ENCODE results near the gene ILK. TPM values are rescaled to one million over a fixed set of nuclear protein-coding genes. Genes with fewer than 3 reads are reported as not detected.

ILK gene
- total and polyA plus RNA-seq, 2 experiments from 2014 or later = 114 to 126 TPM

- H3K9me3 ChIP-seq (ENCODE audit: low read depth) = no peaks in the 10 kb centered on the region
- H3K4me2 ChIP-seq = no peak overlapping the region
- H3K27me3 ChIP-seq = no peaks in the 10 kb centered on the region
- H3K27ac ChIP-seq = peak overlapping the region; percentile 98
- no peaks in the 10 kb centered on the region for H3K36me3 ChIP-seq (replicated peaks; ENCODE audit: insufficient read depth, low read depth)
- H3K79me2 ChIP-seq = peaks cover 67% of the 10 kb centered on the region
- H3K4me3 ChIP-seq = no peak overlapping the region
- TF ChIP-seq EZH2phosphoT487 (IDR thresholded peaks at IDR 0.05; ENCODE audit: low read depth, severe bottlenecking, unreplicated experiment) (no peak), EZH2 (IDR thresholded peaks at IDR 0.05; ENCODE audit: borderline replicate concordance) (no peak)
- TF ChIP-seq, protein P1, sequence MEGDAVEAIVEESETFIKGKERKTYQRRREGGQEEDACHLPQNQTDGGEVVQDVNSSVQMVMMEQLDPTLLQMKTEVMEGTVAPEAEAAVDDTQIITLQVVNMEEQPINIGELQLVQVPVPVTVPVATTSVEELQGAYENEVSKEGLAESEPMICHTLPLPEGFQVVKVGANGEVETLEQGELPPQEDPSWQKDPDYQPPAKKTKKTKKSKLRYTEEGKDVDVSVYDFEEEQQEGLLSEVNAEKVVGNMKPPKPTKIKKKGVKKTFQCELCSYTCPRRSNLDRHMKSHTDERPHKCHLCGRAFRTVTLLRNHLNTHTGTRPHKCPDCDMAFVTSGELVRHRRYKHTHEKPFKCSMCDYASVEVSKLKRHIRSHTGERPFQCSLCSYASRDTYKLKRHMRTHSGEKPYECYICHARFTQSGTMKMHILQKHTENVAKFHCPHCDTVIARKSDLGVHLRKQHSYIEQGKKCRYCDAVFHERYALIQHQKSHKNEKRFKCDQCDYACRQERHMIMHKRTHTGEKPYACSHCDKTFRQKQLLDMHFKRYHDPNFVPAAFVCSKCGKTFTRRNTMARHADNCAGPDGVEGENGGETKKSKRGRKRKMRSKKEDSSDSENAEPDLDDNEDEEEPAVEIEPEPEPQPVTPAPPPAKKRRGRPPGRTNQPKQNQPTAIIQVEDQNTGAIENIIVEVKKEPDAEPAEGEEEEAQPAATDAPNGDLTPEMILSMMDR (IDR thresholded peaks at IDR 0.05; ENCODE audit: poor library complexity) = no peak
- H2AFZ ChIP-seq = no peak overlapping the region
- DNase-seq (ENCODE audit: low spot score) = no peak
- peaks cover 12% of the 10 kb centered on the region for H3K4me1 ChIP-seq (ENCODE audit: insufficient read depth)
- no peaks in the 10 kb centered on the region for H3K9me2 ChIP-seq (replicated peaks; ENCODE audit: insufficient read depth)
- H4K20me1 ChIP-seq (ENCODE audit: insufficient read depth, poor library complexity, severe bottlenecking) = peaks cover 7% of the 10 kb centered on the region
- 93% methylated on average over 1 of the region's 1 CpG for WGBS (ENCODE audit: low lambda C conversion rate, missing lambda C conversion rate)
Observed at GRCh38 chr11:6648501-6648900, 44.9 kb downstream of the ILK start.

DNA sequence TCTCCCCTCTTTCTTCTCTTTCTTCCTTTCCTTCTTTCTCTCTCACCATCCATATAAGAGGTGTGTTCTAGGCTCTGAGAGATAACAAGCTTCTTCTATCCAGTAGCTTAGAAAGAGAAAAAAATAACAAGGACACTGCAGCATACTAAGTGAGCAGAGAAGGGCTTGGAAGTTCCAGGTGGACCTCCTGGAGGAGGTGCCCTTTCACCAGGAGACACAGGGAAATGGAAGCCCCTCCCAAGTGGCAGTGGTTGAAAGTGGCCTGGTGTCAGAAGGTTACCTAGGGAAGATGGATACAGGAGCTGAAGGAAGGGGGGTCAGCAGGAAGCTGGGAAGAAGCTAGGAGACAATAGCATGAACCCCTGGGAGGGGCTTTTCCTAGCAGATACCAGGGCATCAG is 46.5 kb downstream of the ILK start:
- Histone ChIP-seq H3K79me2 (peaks cover 69% of the 10 kb centered on the region), H3K4me1 (ENCODE audit: insufficient read depth) (peaks cover 12% of the 10 kb centered on the region), H3K4me2 (no peak overlapping the region), H4K20me1 (ENCODE audit: insufficient read depth, poor library complexity, severe bottlenecking) (peaks cover 10% of the 10 kb centered on the region), H2AFZ (no peak overlapping the region), H3K9me3 (ENCODE audit: low read depth) (no peaks in the 10 kb centered on the region), H3K9me2 (replicated peaks; ENCODE audit: insufficient read depth) (no peaks in the 10 kb centered on the region), H3K36me3 (replicated peaks; ENCODE audit: insufficient read depth, low read depth) (no peaks in the 10 kb centered on the region), H3K27me3 (no peaks in the 10 kb centered on the region), H3K4me3 (no peak overlapping the region), H3K27ac (no peak overlapping the region)
- no peak for DNase-seq (ENCODE audit: low spot score)
- TF ChIP-seq EZH2 (IDR thresholded peaks at IDR 0.05; ENCODE audit: borderline replicate concordance) (no peak), EZH2phosphoT487 (IDR thresholded peaks at IDR 0.05; ENCODE audit: low read depth, severe bottlenecking, unreplicated experiment) (no peak)
- TF ChIP-seq, protein P1 (IDR thresholded peaks at IDR 0.05; ENCODE audit: poor library complexity) = no peak

GRCh38 chr11:6650980-6651379 is 47.4 kb downstream of the ILK start:
- Histone ChIP-seq H3K79me2 (peaks cover 60% of the 10 kb centered on the region), H3K4me2 (no peak overlapping the region), H3K4me1 (ENCODE audit: insufficient read depth) (peaks cover 12% of the 10 kb centered on the region), H4K20me1 (ENCODE audit: insufficient read depth, poor library complexity, severe bottlenecking) (peaks cover 10% of the 10 kb centered on the region), H3K9me3 (ENCODE audit: low read depth) (no peaks in the 10 kb centered on the region), H3K27me3 (peaks cover under 1% of the 10 kb centered on the region), H3K4me3 (no peak overlapping the region), H3K36me3 (replicated peaks; ENCODE audit: insufficient read depth, low read depth) (no peaks in the 10 kb centered on the region), H3K9me2 (replicated peaks; ENCODE audit: insufficient read depth) (no peaks in the 10 kb centered on the region), H3K27ac (no peak overlapping the region), H2AFZ (no peak overlapping the region)
- 46% methylated on average over 6 of the region's 6 CpGs for WGBS (ENCODE audit: low lambda C conversion rate, missing lambda C conversion rate)
- DNase-seq (ENCODE audit: low spot score) = peak; percentile 16
- TF ChIP-seq EZH2 (IDR thresholded peaks at IDR 0.05; ENCODE audit: borderline replicate concordance) (no peak), EZH2phosphoT487 (IDR thresholded peaks at IDR 0.05; ENCODE audit: low read depth, severe bottlenecking, unreplicated experiment) (no peak)
- TF ChIP-seq, protein P1 (IDR thresholded peaks at IDR 0.05; ENCODE audit: poor library complexity) = no peak

DNA sequence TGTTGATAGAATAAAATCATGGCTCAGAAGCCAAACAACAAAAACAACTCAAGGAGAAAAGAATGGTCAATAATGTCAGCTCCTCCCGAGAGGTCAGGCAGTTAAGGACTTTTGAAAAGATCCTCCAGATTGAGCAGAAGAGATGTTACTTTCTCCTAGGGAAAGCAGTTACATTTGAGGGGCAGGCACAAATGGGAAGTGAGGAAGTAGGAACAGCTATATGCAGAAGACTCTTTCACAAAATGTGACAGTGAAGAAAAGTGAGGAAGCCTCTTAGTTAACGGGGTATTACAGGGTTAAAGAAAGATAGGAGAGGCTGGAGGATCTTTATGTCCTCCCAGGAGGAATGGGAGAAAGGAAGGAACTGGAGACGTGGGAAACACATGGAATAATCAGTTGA is 48.6 kb downstream of the ILK start:
- peaks cover 13% of the 10 kb centered on the region for H3K27me3 ChIP-seq
- no peak overlapping the region for H2AFZ ChIP-seq
- no peak for DNase-seq (ENCODE audit: low spot score)
- H3K9me2 ChIP-seq (replicated peaks; ENCODE audit: insufficient read depth) = no peaks in the 10 kb centered on the region
- no peak overlapping the region for H3K4me3 ChIP-seq
- no peaks in the 10 kb centered on the region for H3K36me3 ChIP-seq (replicated peaks; ENCODE audit: insufficient read depth, low read depth)
- TF ChIP-seq EZH2 (IDR thresholded peaks at IDR 0.05; ENCODE audit: borderline replicate concordance) = no peak
- TF ChIP-seq, protein P1 (IDR thresholded peaks at IDR 0.05; ENCODE audit: poor library complexity) = no peak
- no peak for TF ChIP-seq EZH2phosphoT487 (IDR thresholded peaks at IDR 0.05; ENCODE audit: low read depth, severe bottlenecking, unreplicated experiment)
- no peaks in the 10 kb centered on the region for H3K9me3 ChIP-seq (ENCODE audit: low read depth)
- peaks cover 13% of the 10 kb centered on the region for H3K4me1 ChIP-seq (ENCODE audit: insufficient read depth)
- no peak overlapping the region for H3K27ac ChIP-seq
- no peak overlapping the region for H3K4me2 ChIP-seq
- peaks cover 65% of the 10 kb centered on the region for H3K79me2 ChIP-seq
- 71% methylated on average over 3 of the region's 3 CpGs for WGBS (ENCODE audit: low lambda C conversion rate, missing lambda C conversion rate)
- H4K20me1 ChIP-seq (ENCODE audit: insufficient read depth, poor library complexity, severe bottlenecking) = peaks cover 10% of the 10 kb centered on the region
